A375 (cell line): ENCODE measurements around the gene IL23A. TPM values are rescaled to one million over a fixed set of nuclear protein-coding genes. Genes with fewer than 3 reads are reported as not detected.

Experiments used
- small RNA-seq: library from RNA; depleted of rRNA; stranded (forward); fragments of <200 nt; gene quantifications from one replicate; pipeline ENCODE3, GENCODE V24; 2014
- total RNA-seq: library from RNA; depleted of rRNA; stranded (reverse); fragments of >200 nt; shearing (Covaris generic); gene quantifications from 2 replicates; pipeline ENCODE4 v1.2.3, GENCODE V29; 2014; rRNA removed

The IL23A gene, protein sequence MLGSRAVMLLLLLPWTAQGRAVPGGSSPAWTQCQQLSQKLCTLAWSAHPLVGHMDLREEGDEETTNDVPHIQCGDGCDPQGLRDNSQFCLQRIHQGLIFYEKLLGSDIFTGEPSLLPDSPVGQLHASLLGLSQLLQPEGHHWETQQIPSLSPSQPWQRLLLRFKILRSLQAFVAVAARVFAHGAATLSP
- total RNA-seq: 0.21 and 0.23 TPM in 2 replicates

DNA sequence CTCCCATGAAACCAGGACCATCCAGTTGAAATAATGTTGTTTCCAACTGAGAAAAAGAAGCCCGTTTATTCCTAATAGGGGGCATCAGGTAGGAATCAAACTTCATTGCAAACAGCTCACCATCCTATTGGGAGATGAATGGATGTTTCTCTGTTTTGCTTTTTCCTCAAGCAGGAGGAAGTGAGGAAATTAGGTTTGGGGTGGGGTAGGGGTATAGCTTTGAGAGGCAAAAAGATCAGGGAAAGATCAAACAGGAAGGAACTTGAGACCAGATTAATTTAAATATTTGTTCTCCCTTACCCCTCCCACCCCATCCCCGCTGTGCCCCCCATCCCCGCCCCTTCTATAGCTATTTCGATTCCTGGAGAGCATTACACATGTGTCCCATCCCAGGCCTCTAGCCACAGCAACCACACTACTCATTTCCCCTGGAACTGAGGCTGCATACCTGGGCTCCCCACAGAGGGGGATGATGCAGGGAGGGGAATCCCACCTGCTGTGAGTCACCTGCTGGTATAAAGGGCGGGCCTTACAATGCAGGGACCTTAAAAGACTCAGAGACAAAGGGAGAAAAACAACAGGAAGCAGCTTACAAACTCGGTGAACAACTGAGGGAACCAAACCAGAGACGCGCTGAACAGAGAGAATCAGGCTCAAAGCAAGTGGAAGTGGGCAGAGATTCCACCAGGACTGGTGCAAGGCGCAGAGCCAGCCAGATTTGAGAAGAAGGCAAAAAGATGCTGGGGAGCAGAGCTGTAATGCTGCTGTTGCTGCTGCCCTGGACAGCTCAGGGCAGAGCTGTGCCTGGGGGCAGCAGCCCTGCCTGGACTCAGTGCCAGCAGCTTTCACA is at the start of gene IL23A:
IL23A (plus strand) TSS at position 577 of the 850 bp plus-strand sequence; CDS start at position 738, 161 bp downstream.

DNA sequence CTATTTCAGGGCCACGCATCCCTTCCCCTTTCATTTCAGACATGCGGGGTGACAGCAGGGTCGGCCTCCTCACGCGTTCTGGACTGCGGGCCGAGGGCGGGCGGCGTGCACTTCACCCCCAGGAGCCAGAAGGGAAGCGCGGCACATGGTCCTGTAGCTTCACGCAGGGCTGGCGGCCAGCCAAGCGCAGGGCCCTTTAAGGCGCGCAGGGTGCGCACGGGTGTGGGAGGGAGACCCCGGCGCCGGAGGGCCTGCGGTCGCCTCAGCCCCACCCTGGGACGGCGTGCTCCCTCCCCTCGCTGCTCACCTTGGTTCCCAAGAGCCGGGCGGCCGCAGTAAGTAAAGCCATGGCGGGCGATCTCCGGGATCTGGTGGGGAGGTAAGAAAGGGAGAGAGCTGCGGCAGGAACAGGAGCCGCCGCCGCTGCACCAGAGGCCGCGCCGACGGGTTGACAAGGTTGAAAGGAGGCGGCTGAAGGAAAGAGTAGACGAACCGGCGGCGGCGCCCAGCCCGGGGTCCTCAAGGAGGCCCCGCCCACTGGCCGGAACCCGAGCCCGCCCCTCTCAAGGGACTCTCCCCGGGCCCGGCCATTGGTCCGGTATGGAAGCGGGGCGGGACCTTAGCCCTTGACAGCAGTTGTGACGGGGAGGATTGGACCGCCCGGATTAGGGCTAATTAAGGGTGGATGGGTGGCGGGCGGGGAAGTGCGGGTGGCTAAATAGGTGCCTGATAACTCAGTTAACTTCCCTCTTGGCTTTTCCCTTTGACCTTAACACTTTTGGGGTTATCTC is 38.6 kb upstream of the IL23A start, which contains the start of gene CS:
CS (minus strand) TSS at position 478 of the 791 bp plus-strand sequence; CDS start at position 349, 129 bp downstream.

DNA sequence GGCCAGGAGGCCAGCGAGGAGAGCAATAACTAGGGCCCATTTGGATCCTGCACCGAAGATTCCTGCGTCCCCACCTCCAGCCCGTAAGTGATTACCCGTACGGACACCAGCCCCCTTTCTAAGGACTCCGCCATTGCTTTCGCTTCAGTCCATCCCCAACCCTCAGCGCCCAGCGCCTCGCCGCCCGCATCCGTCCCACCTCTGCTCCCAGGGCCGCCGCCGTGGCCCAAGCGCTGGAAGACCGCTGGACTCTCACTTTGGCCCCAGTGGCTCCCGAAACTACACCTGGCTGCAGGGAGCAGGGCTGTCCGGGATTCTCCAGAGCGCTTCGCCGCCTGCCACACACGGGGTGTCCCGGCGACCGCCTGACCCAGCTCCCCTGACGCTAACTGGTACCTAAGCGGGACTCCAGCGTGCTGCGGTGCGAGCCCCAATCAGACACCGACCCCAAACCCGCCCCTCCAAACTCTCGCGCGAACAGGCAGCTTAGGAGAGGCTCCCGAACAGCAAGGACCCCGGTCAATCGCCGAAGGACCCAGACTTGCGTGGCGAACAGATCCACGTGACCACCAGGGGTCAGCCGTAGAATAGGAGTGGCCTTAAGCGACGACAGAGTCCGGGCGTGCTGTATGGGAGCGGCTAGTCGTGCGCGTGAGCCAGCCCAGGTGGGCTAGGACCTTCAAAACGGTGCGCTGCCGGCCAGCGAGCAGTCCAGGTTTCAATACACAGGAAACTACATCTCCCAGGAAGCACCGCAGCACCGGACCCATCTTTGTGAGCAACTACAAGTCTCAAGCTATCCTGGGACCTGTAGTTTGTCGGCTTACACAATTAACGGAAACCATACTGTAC is 22.8 kb upstream of the IL23A start, which contains the start of gene CNPY2:
CNPY2 (minus strand) TSS at position 367 of the 852 bp plus-strand sequence. CDS start 771 bp downstream, outside the sequence.

GRCh38 chr12:56333679-56334489 is 4.8 kb upstream of the IL23A start, which contains the start of gene PAN2:
Gene PAN2 (minus strand): TSS chr12:56334000. CDS start chr12:56333094, 906 bp downstream.

DNA sequence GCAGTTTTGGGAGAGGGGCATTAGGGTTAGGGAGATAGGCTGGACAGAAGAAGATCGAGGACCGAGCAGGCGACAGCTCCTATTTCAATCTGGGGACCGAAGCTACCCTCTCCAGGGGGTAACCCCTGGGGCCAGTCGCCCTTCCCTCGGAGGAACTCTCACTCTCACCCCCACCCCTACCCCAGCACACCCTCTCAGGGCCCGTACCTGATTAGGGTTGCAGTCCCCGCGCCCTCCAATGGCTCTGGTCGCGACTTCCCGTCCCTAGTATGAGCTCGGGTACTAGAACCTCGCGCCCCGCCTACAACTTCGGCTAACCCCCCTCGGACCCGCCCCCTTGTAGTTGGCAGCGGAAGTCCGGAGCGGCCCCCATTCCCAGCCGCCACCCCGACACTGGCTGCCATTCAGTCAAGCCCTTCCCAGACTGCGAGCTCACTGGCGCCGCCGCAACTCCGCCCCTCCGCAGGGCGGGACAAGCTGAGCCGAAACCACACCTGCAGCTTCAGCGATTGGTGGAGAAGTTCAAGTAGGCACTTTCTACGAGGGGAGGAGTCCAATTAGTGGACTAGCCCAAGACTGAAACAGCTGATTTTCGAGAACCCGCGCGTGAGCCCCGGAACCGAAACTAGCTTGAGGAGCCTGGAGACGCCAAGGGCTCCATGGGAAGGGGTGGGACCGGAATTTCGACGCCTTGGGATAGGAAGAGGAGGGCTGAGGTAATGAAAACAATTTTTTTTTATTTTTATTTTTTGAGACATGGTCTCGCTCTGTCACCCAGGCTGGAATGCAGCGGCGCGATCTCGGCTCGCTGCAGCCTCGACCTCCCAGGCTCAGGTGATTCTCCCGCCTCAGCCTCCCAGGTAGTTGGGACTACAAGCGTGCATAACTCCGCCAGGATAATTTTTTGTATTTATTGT is 21.4 kb downstream of the IL23A start, which contains the start of gene STAT2:
STAT2 (minus strand) TSS at position 257 of the 917 bp plus-strand sequence. CDS start 3,536 bp downstream, outside the sequence.

GRCh38 chr12:56362130-56363059 is 23.7 kb downstream of the IL23A start, which contains the start of gene APOF:
Gene APOF (minus strand): TSS chr12:56362857. CDS start chr12:56362745, 112 bp downstream.

Small RNA genes lying within 50 kb of the gene (small RNA-seq; reads per million reads assigned to genes)
- not detected for gene RNU7-40P

Other genes starting within 250 kb of the IL23A start
- 478 and 571 TPM in 2 replicates for gene PA2G4, start 234.3 kb upstream of the IL23A start, total RNA-seq
- 7,110 and 8,345 TPM in 2 replicates for gene RPL41, start 222.3 kb upstream of the IL23A start, total RNA-seq
- 6.1 and 7.4 TPM in 2 replicates for gene ZC3H10, start 220.6 kb upstream of the IL23A start, total RNA-seq
- 122 and 134 TPM in 2 replicates for gene ESYT1, start 210.6 kb upstream of the IL23A start, total RNA-seq
- 192 and 196 TPM in 2 replicates for gene MYL6B, start 186.3 kb upstream of the IL23A start, total RNA-seq
- 1,070 and 1,254 TPM in 2 replicates for gene MYL6, start 180.5 kb upstream of the IL23A start, total RNA-seq
- gene SMARCC2, start 149.4 kb upstream of the IL23A start, total RNA-seq: 44.2 and 50.5 TPM in 2 replicates
- 115 and 119 TPM in 2 replicates for gene RNF41, start 117.0 kb upstream of the IL23A start, total RNA-seq
- gene NABP2, start 114.5 kb upstream of the IL23A start, total RNA-seq: 58.5 and 66.1 TPM in 2 replicates
- not detected in 2 replicates for gene SLC39A5, start 108.8 kb upstream of the IL23A start, total RNA-seq
- 15.9 and 16.3 TPM in 2 replicates for gene ANKRD52, start 80.5 kb upstream of the IL23A start, total RNA-seq
- 21.2 and 23.2 TPM in 2 replicates for gene COQ10A, start 71.9 kb upstream of the IL23A start, total RNA-seq
- 115 and 119 TPM in 2 replicates for gene CS, start 38.6 kb upstream of the IL23A start, total RNA-seq
- 154 and 163 TPM in 2 replicates for gene CNPY2, start 22.9 kb upstream of the IL23A start, total RNA-seq
- gene PAN2, start 4.9 kb upstream of the IL23A start, total RNA-seq: 38.7 and 58.8 TPM in 2 replicates
- 33.0 and 33.2 TPM in 2 replicates for gene STAT2, start 21.2 kb downstream of the IL23A start, total RNA-seq
- gene APOF, start 24.0 kb downstream of the IL23A start, total RNA-seq: not detected in 2 replicates
- 19.1 and 24.1 TPM in 2 replicates for gene TIMELESS, start 110.5 kb downstream of the IL23A start, total RNA-seq
- gene MIP, start 115.8 kb downstream of the IL23A start, total RNA-seq: 0.11 TPM in 1 of 2 replicates, not detected in the other
- gene SPRYD4, start 129.7 kb downstream of the IL23A start, total RNA-seq: 4.5 and 4.7 TPM in 2 replicates
- gene GLS2, start 149.3 kb downstream of the IL23A start, total RNA-seq: 0.37 TPM in 1 of 2 replicates, not detected in the other
- 11.8 and 13.2 TPM in 2 replicates for gene RBMS2, start 182.9 kb downstream of the IL23A start, total RNA-seq